ENCODE results near the gene ATP1A2.

ATP1A2 gene

GRCh38 chr1:160096274-160097116 lies 19.1 kb upstream of the ATP1A2 start:
- Histone ChIP-seq H4K20me1 (ENCODE audit: control insufficient read depth, insufficient read depth, low read depth, low read length) (no peaks in the 10 kb centered on the region), H3K36me3 (ENCODE audit: control insufficient read depth, low read length) (peaks cover 28% of the 10 kb centered on the region; the same call in 1 of the 2 replicates), H3K9me3 (ENCODE audit: control insufficient read depth, insufficient read depth, low read length) (no peaks in the 10 kb centered on the region), H3K4me3 (ENCODE audit: low read length) (peak overlapping the region; percentile 83; the same call in 1 of the 2 replicates), H3K4me1 (ENCODE audit: control insufficient read depth, low read length) (peaks cover 37% of the 10 kb centered on the region), H3K27ac (ENCODE audit: low read depth, low read length) (no peak overlapping the region), H3K79me2 (ENCODE audit: control insufficient read depth, low read length) (peaks cover 28% of the 10 kb centered on the region), H3K27me3 (ENCODE audit: control insufficient read depth, low read length) (no peaks in the 10 kb centered on the region), H3K9me2 (replicated peaks; ENCODE audit: control insufficient read depth, low read length) (no peaks in the 10 kb centered on the region), H3K4me2 (ENCODE audit: low read length) (peak overlapping the region; percentile 77), H3F3A (ENCODE audit: control insufficient read depth, insufficient read depth) (0 out of 2 replicates have a peak, but pooled peaks cover 4% of the 10 kb centered on the region)
- TF ChIP-seq, protein P1, sequence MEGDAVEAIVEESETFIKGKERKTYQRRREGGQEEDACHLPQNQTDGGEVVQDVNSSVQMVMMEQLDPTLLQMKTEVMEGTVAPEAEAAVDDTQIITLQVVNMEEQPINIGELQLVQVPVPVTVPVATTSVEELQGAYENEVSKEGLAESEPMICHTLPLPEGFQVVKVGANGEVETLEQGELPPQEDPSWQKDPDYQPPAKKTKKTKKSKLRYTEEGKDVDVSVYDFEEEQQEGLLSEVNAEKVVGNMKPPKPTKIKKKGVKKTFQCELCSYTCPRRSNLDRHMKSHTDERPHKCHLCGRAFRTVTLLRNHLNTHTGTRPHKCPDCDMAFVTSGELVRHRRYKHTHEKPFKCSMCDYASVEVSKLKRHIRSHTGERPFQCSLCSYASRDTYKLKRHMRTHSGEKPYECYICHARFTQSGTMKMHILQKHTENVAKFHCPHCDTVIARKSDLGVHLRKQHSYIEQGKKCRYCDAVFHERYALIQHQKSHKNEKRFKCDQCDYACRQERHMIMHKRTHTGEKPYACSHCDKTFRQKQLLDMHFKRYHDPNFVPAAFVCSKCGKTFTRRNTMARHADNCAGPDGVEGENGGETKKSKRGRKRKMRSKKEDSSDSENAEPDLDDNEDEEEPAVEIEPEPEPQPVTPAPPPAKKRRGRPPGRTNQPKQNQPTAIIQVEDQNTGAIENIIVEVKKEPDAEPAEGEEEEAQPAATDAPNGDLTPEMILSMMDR (IDR thresholded peaks at IDR 0.05; ENCODE audit: low read depth, low read length, poor library complexity, severe bottlenecking) = no peak
- TF ChIP-seq EZH2phosphoT487 (IDR thresholded peaks at IDR 0.05; ENCODE audit: borderline replicate concordance, low read length) = no peak

GRCh38 chr1:160097151-160097910 lies 18.2 kb upstream of the ATP1A2 start:
- H3K4me1 ChIP-seq (ENCODE audit: control insufficient read depth, low read length) = peaks cover 42% of the 10 kb centered on the region
- no peaks in the 10 kb centered on the region for H4K20me1 ChIP-seq (ENCODE audit: control insufficient read depth, insufficient read depth, low read depth, low read length)
- TF ChIP-seq EZH2phosphoT487 (IDR thresholded peaks at IDR 0.05; ENCODE audit: borderline replicate concordance, low read length) = no peak
- TF ChIP-seq, protein P1 (IDR thresholded peaks at IDR 0.05; ENCODE audit: low read depth, low read length, poor library complexity, severe bottlenecking) = no peak
- H3K27ac ChIP-seq (ENCODE audit: low read depth, low read length) = no peak overlapping the region
- H3K9me2 ChIP-seq (replicated peaks; ENCODE audit: control insufficient read depth, low read length) = no peaks in the 10 kb centered on the region
- H3K9me3 ChIP-seq (ENCODE audit: control insufficient read depth, insufficient read depth, low read length) = no peaks in the 10 kb centered on the region
- H3K27me3 ChIP-seq (ENCODE audit: control insufficient read depth, low read length) = no peaks in the 10 kb centered on the region
- peaks cover 22% of the 10 kb centered on the region; the same call in 1 of the 2 replicates for H3K36me3 ChIP-seq (ENCODE audit: control insufficient read depth, low read length)
- H3K79me2 ChIP-seq (ENCODE audit: control insufficient read depth, low read length) = peaks cover 28% of the 10 kb centered on the region
- peak overlapping the region; percentile 77 for H3K4me2 ChIP-seq (ENCODE audit: low read length)
- 0 out of 2 replicates have a peak, but pooled peaks cover 4% of the 10 kb centered on the region for H3F3A ChIP-seq (ENCODE audit: control insufficient read depth, insufficient read depth)
- H3K4me3 ChIP-seq (ENCODE audit: low read length) = peak overlapping the region; percentile 83

GRCh38 chr1:160097911-160098851 lies 17.4 kb upstream of the ATP1A2 start, which contains the start of gene IGSF8:
Gene IGSF8 (minus strand): TSS chr1:160098619. CDS start chr1:160098472, 147 bp downstream.
- Histone ChIP-seq H3K9me3 (ENCODE audit: control insufficient read depth, insufficient read depth, low read length) (no peaks in the 10 kb centered on the region), H3K4me2 (ENCODE audit: low read length) (peak within 1 kb of the TSS; percentile 99), H3K4me3 (ENCODE audit: low read length) (peak within 1 kb of the TSS; percentile 83), H4K20me1 (ENCODE audit: control insufficient read depth, insufficient read depth, low read depth, low read length) (no peaks in the 10 kb centered on the region), H3K27me3 (ENCODE audit: control insufficient read depth, low read length) (no peaks in the 10 kb centered on the region), H3K27ac (ENCODE audit: low read depth, low read length) (peak within 1 kb of the TSS; percentile 46), H3K79me2 (ENCODE audit: control insufficient read depth, low read length) (peaks cover 28% of the 10 kb centered on the region), H3K36me3 (ENCODE audit: control insufficient read depth, low read length) (peaks cover 14% of the 10 kb centered on the region; the same call in 1 of the 2 replicates), H3K9me2 (replicated peaks; ENCODE audit: control insufficient read depth, low read length) (no peaks in the 10 kb centered on the region), H3K4me1 (ENCODE audit: control insufficient read depth, low read length) (peaks cover 42% of the 10 kb centered on the region), H3F3A (ENCODE audit: control insufficient read depth, insufficient read depth) (0 out of 2 replicates have a peak, but pooled peaks cover 4% of the 10 kb centered on the region)
- no peak for TF ChIP-seq EZH2phosphoT487 (IDR thresholded peaks at IDR 0.05; ENCODE audit: borderline replicate concordance, low read length)
- TF ChIP-seq, protein P1 (IDR thresholded peaks at IDR 0.05; ENCODE audit: low read depth, low read length, poor library complexity, severe bottlenecking) = no peak
